CD4-positive, CD25-positive, alpha-beta regulatory T cell (primary cell): ENCODE data around the gene A2ML1. TPM values are rescaled to one million over a fixed set of nuclear protein-coding genes. Genes with fewer than 3 reads are reported as not detected.
"Not testable (repeated sequence)": the region's sequence is repeated elsewhere in the genome, so short reads cannot be mapped to it uniquely, and the experiment has no call there.

Experiments used
- ATAC-seq, 2 donors: fragments of 150-1000 bp; cut with Tn5 transposase; one replicate each; pipeline ENCODE4 v1.10.0; 2021; ENCODE audit warnings: low read depth in 2 of 2, moderate number of reproducible peaks in 2 of 2, moderate library complexity in 1 of 2
- DNase-seq, 3 donors: peaks; one replicate each; pipeline versions ENCODE4 v3.0.0 to v3.0.0-alpha.2; 2012 to 2022; ENCODE audit warnings: mixed read lengths in 1 of 3
- H3K27ac ChIP-seq: one replicate; pipeline ENCODE4 v1.7.0; 2013; ENCODE audit warnings: mild to moderate bottlenecking, low read length; ENCODE audit not compliant: insufficient read depth, poor library complexity, severe bottlenecking
- H3K27me3 ChIP-seq: one replicate; pipeline ENCODE4 v1.7.0; 2013; ENCODE audit warnings: low read length; ENCODE audit not compliant: control insufficient read depth, insufficient read depth
- H3K36me3 ChIP-seq: one replicate; pipeline ENCODE4 v1.7.0; 2013; ENCODE audit warnings: mild to moderate bottlenecking, low read length, moderate library complexity; ENCODE audit not compliant: control insufficient read depth, insufficient read depth
- H3K4me1 ChIP-seq: 2 replicates; pipeline ENCODE4 v1.7.0; 2013; ENCODE audit warnings: mild to moderate bottlenecking, low read length; ENCODE audit not compliant: insufficient read depth, control insufficient read depth, poor library complexity, severe bottlenecking
- H3K4me3 ChIP-seq: one replicate; pipeline ENCODE4 v1.7.0; 2013; ENCODE audit warnings: low read depth, mild to moderate bottlenecking, low read length, moderate library complexity
- H3K9me3 ChIP-seq, 2 experiments: 1 replicate in 1 of 2; 2 replicates in 1 of 2; pipeline ENCODE4 v1.7.0; 2013; ENCODE audit warnings: low read length in 2 of 2, mild to moderate bottlenecking in 1 of 2, moderate library complexity in 1 of 2; ENCODE audit not compliant: control insufficient read depth in 2 of 2
- H3K27ac Mint-ChIP-seq, 3 donors: one replicate each; pipeline ENCODE4 v1.8.0; 2020 to 2022; ENCODE audit warnings: mild to moderate bottlenecking in 3 of 3, mixed read lengths in 3 of 3, moderate library complexity in 2 of 3
- H3K27me3 Mint-ChIP-seq: one replicate; pipeline ENCODE4 v1.8.0; 2022; ENCODE audit warnings: mild to moderate bottlenecking, mixed read lengths
- H3K36me3 Mint-ChIP-seq: one replicate; pipeline ENCODE4 v1.8.0; 2020; ENCODE audit warnings: mixed read lengths
- H3K4me1 Mint-ChIP-seq, 4 donors: one replicate each; pipeline ENCODE4 v1.8.0; 2020 to 2022; ENCODE audit warnings: mixed read lengths in 4 of 4, mild to moderate bottlenecking in 1 of 4
- H3K4me3 Mint-ChIP-seq, 4 donors: one replicate each; pipeline ENCODE4 v1.8.0; 2020 to 2022; ENCODE audit warnings: mild to moderate bottlenecking in 4 of 4, mixed read lengths in 4 of 4, moderate library complexity in 3 of 4
- H3K9me3 Mint-ChIP-seq, 7 donors: one replicate each; pipeline ENCODE4 v1.8.0; 2020 to 2022; ENCODE audit warnings: mixed read lengths in 7 of 7, mild to moderate bottlenecking in 3 of 7, moderate library complexity in 2 of 7
- polyA plus RNA-seq, 4 donors: library from polyadenylated mRNA; unstranded; fragments of 300-500 nt; fragmentation: Illumina TruSeq; gene quantifications; one replicate each; pipeline ENCODE4 v1.2.3, GENCODE V29; 2021
- total RNA-seq: library from RNA; stranded (reverse); gene quantifications from one replicate; pipeline ENCODE4 v1.2.3, GENCODE V29; 2022

A2ML1 gene
- total and polyA plus RNA-seq, 5 donors from 2014 or later = not detected

GRCh38 chr12:8804833-8805232, 17.6 kb upstream of the A2ML1 start:
- not testable (repeated sequence) for H3K27ac ChIP-seq, ATAC-seq, H3K27me3 ChIP-seq, H3K27me3 Mint-ChIP-seq, H3K4me1 Mint-ChIP-seq, H3K4me3 Mint-ChIP-seq, H3K4me3 ChIP-seq, H3K9me3 Mint-ChIP-seq, H3K4me1 ChIP-seq, H3K9me3 ChIP-seq, H3K36me3 Mint-ChIP-seq, DNase-seq, H3K36me3 ChIP-seq
- peak overlapping the region in 1 of 3 donors; percentile 55 for H3K27ac Mint-ChIP-seq

- not testable (repeated sequence) for H3K4me3 ChIP-seq, H3K4me1 Mint-ChIP-seq, H3K36me3 ChIP-seq, H3K27ac ChIP-seq, H3K9me3 ChIP-seq, H3K27me3 ChIP-seq, ATAC-seq, H3K36me3 Mint-ChIP-seq, H3K27me3 Mint-ChIP-seq, DNase-seq, H3K9me3 Mint-ChIP-seq, H3K4me1 ChIP-seq, H3K4me3 Mint-ChIP-seq
- peak overlapping the region in 1 of 3 donors; percentile 55 for H3K27ac Mint-ChIP-seq
These were observed 16.9 kb upstream of the A2ML1 start for GRCh38 chr12:8805487-8805886.

DNA sequence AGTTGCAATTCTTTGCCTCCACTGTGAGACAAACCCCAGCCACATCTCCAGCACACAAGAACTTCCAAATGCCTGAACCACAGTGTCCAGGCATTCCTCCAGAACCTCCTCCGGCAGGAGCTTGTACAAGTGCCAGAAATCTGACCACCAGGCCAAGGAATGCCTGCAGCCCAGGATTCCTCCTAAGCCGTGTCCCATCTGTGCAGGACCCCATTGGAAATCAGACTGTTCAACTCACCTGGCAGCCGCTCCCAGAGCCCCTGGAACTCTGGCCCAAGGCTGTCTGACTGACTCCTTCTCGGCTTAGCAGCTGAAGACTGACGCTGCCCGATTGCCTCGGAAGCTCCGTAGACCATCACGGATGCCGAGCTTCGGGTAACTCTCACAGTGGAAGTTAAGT, 15.3 kb upstream of the A2ML1 start:
- ATAC-seq, H3K27me3 ChIP-seq, H3K4me3 ChIP-seq, H3K27me3 Mint-ChIP-seq, H3K36me3 ChIP-seq, H3K36me3 Mint-ChIP-seq, DNase-seq, H3K9me3 ChIP-seq, H3K4me1 Mint-ChIP-seq, H3K27ac Mint-ChIP-seq, H3K4me3 Mint-ChIP-seq, H3K27ac ChIP-seq, H3K4me1 ChIP-seq, H3K9me3 Mint-ChIP-seq: not testable (repeated sequence)

DNA sequence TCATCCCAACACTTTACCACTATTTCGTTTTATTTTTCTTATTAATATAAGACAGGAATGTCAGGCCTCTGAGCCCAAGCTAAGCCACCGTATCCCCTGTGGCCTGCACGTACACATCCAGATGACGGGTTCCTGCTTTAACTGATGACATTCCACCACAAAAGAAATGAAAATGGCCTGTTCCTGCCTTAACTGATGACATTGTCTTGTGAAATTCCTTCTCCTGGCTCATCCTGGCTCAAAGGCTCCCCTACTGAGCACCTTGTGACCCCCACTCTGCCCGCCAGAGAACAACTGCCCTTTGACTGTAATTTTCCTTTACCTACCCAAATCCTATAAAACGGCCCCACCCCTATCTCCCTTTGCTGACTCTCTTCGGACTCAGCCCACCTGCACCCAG, 12.3 kb upstream of the A2ML1 start:
- H3K27me3 Mint-ChIP-seq, H3K36me3 ChIP-seq, H3K27me3 ChIP-seq, H3K4me3 Mint-ChIP-seq, H3K4me3 ChIP-seq, H3K4me1 Mint-ChIP-seq, H3K36me3 Mint-ChIP-seq, ATAC-seq, H3K4me1 ChIP-seq, H3K27ac ChIP-seq, DNase-seq, H3K9me3 Mint-ChIP-seq, H3K27ac Mint-ChIP-seq, H3K9me3 ChIP-seq: not testable (repeated sequence)

DNA sequence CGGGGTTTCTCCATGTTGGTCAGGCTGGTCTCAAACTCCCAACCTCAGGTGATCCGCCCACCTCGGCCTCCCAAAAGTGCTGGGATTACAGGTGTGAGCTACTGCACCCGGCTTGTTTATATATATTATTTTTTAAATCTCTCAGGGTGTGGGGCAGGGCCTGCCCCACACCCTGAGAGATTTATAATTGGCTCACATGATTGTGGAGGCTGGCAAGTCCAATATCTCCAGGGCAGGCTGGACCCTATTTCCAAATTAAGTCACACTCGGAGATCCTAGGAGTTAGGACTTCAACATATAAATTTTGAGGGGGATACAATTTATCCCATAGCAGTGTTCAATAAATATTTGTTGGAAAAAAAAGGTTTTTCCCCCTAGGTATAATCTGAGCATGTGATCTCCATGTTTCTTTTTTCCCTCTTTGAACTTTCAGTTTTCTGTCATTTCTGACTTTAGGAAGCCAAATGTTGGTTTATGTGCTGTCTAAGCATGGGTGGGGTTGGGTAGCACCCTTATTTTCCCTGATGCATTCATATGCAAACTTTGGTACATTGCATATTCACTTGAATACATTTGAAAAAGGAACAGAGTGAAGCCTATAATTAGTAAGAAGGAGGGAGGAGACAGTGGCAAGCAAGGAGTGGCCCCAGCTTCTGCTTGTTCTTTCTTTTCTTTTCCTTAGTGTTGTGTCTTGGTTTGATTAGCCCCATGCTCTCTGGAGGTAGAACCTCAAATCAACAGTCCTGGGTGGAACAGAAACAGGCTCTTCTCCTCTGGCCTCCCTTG, 8.7 kb upstream of the A2ML1 start:
- no peak overlapping the region for H3K27ac ChIP-seq
- Mint-ChIP-seq H3K27me3 (no peaks in the 10 kb centered on the region), H3K4me3 (no peak overlapping the region), H3K36me3 (no peaks in the 10 kb centered on the region), H3K9me3 (no peaks in the 10 kb centered on the region), H3K4me1 (no peaks in the 10 kb centered on the region), H3K27ac (no peak overlapping the region)
- no peaks in the 10 kb centered on the region for H3K27me3 ChIP-seq
- no peak for ATAC-seq
- H3K9me3 ChIP-seq = no peaks in the 10 kb centered on the region
- H3K4me1 ChIP-seq = no peaks in the 10 kb centered on the region
- DNase-seq = no peak
- H3K4me3 ChIP-seq = no peak overlapping the region
- no peaks in the 10 kb centered on the region for H3K36me3 ChIP-seq

DNA sequence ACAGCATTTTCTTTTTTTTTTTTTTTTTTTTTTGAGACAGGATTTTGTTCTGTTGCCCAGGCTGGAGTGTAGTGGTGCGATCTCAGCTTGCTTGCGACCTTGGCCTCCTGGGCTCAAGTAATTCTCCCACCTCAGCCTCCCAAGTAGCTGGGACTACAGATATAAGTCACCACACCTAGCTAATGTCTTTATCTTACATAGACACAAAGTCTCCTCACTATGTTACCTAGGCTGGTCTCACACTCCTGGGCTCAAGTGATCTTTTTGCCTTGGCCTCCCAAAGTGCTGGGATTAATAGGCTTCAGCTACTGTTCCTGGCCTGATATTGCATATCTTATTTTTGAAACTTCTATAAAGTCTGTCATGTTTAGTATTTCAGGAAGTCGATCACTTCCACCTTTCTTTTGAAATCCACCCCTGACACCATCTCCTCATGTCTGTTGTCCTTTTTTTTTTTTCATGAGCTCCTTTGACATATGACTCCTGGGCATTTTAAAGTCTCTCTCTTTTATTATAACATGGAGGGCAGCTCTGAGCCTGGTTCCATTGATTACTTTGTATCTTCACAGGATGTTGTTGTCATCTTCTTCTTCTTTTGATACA, 5.9 kb upstream of the A2ML1 start:
- no peak overlapping the region for H3K27ac ChIP-seq
- Mint-ChIP-seq H3K4me3 (no peak overlapping the region), H3K27me3 (peaks cover 4% of the 10 kb centered on the region), H3K4me1 (no peaks in the 10 kb centered on the region), H3K27ac (peak overlapping the region in 1 of 3 donors; percentile 43), H3K36me3 (no peaks in the 10 kb centered on the region), H3K9me3 (no peaks in the 10 kb centered on the region)
- H3K4me1 ChIP-seq = no peaks in the 10 kb centered on the region
- H3K27me3 ChIP-seq = no peaks in the 10 kb centered on the region
- no peaks in the 10 kb centered on the region for H3K36me3 ChIP-seq
- no peak for DNase-seq
- ATAC-seq = no peak
- no peak overlapping the region for H3K4me3 ChIP-seq
- H3K9me3 ChIP-seq = no peaks in the 10 kb centered on the region

- no peaks in the 10 kb centered on the region for H3K4me1 Mint-ChIP-seq
- Histone ChIP-seq H3K4me3 (no peak overlapping the region), H3K9me3 (no peaks in the 10 kb centered on the region), H3K27me3 (no peaks in the 10 kb centered on the region), H3K27ac (no peak overlapping the region), H3K36me3 (no peaks in the 10 kb centered on the region), H3K4me1 (no peaks in the 10 kb centered on the region)
- no peak for DNase-seq
- no peak for ATAC-seq
- H3K27me3 Mint-ChIP-seq = peaks cover 4% of the 10 kb centered on the region
- H3K27ac Mint-ChIP-seq = no peak overlapping the region
- no peaks in the 10 kb centered on the region for H3K36me3 Mint-ChIP-seq
- no peaks in the 10 kb centered on the region for H3K9me3 Mint-ChIP-seq
- H3K4me3 Mint-ChIP-seq = no peak overlapping the region
These were observed 4.6 kb upstream of the A2ML1 start for GRCh38 chr12:8817856-8818255.

- Histone ChIP-seq H3K36me3 (no peaks in the 10 kb centered on the region), H3K27ac (no peak overlapping the region), H3K4me1 (no peaks in the 10 kb centered on the region), H3K9me3 (no peaks in the 10 kb centered on the region), H3K27me3 (no peaks in the 10 kb centered on the region), H3K4me3 (no peak overlapping the region)
- H3K27ac Mint-ChIP-seq = no peak overlapping the region
- H3K4me1 Mint-ChIP-seq = no peaks in the 10 kb centered on the region
- no peak overlapping the region for H3K4me3 Mint-ChIP-seq
- no peak for DNase-seq
- ATAC-seq = no peak
- H3K9me3 Mint-ChIP-seq = no peaks in the 10 kb centered on the region
- peaks cover 4% of the 10 kb centered on the region for H3K27me3 Mint-ChIP-seq
- H3K36me3 Mint-ChIP-seq = no peaks in the 10 kb centered on the region
These were observed 3.9 kb upstream of the A2ML1 start for GRCh38 chr12:8818526-8818925.
